HEK293 (cell line): ENCODE measurements around the gene RNF166.
A peak's percentile ranks its signal among the peaks of the same experiment; 100 is the strongest.

ENCODE experiments used
- BCL11B ChIP-seq: fragments of 450-650 bp; formaldehyde crosslinking; IDR thresholded peaks from 2 replicates; pipeline ENCODE4 v1.5.1; 2016; ENCODE audit warnings: low read depth, missing biosample characterization, missing genetic modification characterization
- GLI4 ChIP-seq: fragments of 450-650 bp; formaldehyde crosslinking; IDR thresholded peaks from 2 replicates; pipeline ENCODE4 v1.5.1; 2016; ENCODE audit warnings: missing biosample characterization, missing genetic modification characterization
- KLF17 ChIP-seq: fragments of 450-650 bp; formaldehyde crosslinking; IDR thresholded peaks from 2 replicates; pipeline ENCODE4 v1.5.1; 2016; ENCODE audit warnings: missing biosample characterization, missing genetic modification characterization
- MEIS1 ChIP-seq: sonication (generic); formaldehyde crosslinking; IDR thresholded peaks from 2 replicates; pipeline ENCODE4 v1.8.1; 2022; ENCODE audit warnings: missing genetic modification reagents, mild to moderate bottlenecking, borderline replicate concordance
- SCRT1 ChIP-seq: fragments of 450-650 bp; formaldehyde crosslinking; IDR thresholded peaks from 2 replicates; pipeline ENCODE4 v1.5.1; 2016; ENCODE audit warnings: missing biosample characterization, missing genetic modification characterization, borderline replicate concordance
- SCRT2 ChIP-seq: fragments of 450-650 bp; formaldehyde crosslinking; IDR thresholded peaks from 2 replicates; pipeline ENCODE4 v1.5.1; 2016; ENCODE audit warnings: missing biosample characterization, missing genetic modification characterization
- SP7 ChIP-seq: fragments of 450-650 bp; formaldehyde crosslinking; IDR thresholded peaks from 2 replicates; pipeline ENCODE4 v1.5.1; 2016; ENCODE audit warnings: missing biosample characterization, missing genetic modification characterization
- ZBTB1 ChIP-seq: fragments of 450-650 bp; formaldehyde crosslinking; IDR thresholded peaks from 2 replicates; pipeline ENCODE4 v1.5.1; 2016; ENCODE audit warnings: missing biosample characterization, missing genetic modification characterization
- ZBTB48 ChIP-seq: fragments of 450-650 bp; formaldehyde crosslinking; IDR thresholded peaks from 2 replicates; pipeline ENCODE4 v1.5.1; 2016; ENCODE audit warnings: missing biosample characterization, missing genetic modification characterization
- ZFHX2 ChIP-seq: fragments of 450-650 bp; formaldehyde crosslinking; conservative IDR thresholded peaks from 2 replicates; pipeline ENCODE4 v1.5.1; 2016; ENCODE audit warnings: missing biosample characterization, missing genetic modification characterization
- ZNF140 ChIP-seq: fragments of 450-650 bp; formaldehyde crosslinking; IDR thresholded peaks from 2 replicates; pipeline ENCODE4 v1.5.1; 2016; ENCODE audit warnings: missing biosample characterization, missing genetic modification characterization
- ZNF155 ChIP-seq: fragments of 450-650 bp; formaldehyde crosslinking; IDR thresholded peaks from 2 replicates; pipeline ENCODE4 v1.5.1; 2016; ENCODE audit warnings: missing biosample characterization, missing genetic modification characterization
- ZNF335 ChIP-seq: fragments of 450-650 bp; formaldehyde crosslinking; conservative IDR thresholded peaks from 2 replicates; pipeline ENCODE4 v1.5.1; 2016; ENCODE audit warnings: missing biosample characterization, missing genetic modification characterization
- ZNF404 ChIP-seq: fragments of 450-650 bp; formaldehyde crosslinking; IDR thresholded peaks from 2 replicates; pipeline ENCODE4 v1.5.1; 2017; ENCODE audit warnings: missing biosample characterization, missing genetic modification characterization
- ZNF426 ChIP-seq: fragments of 450-650 bp; formaldehyde crosslinking; IDR thresholded peaks from 2 replicates; pipeline ENCODE4 v1.5.1; 2017; ENCODE audit warnings: missing biosample characterization, missing genetic modification characterization, mild to moderate bottlenecking, inconsistent platforms, moderate library complexity
- ZNF610 ChIP-seq: fragments of 450-650 bp; formaldehyde crosslinking; IDR thresholded peaks from 2 replicates; pipeline ENCODE4 v1.5.1; 2016; ENCODE audit warnings: missing biosample characterization, missing genetic modification characterization, borderline replicate concordance
- ZNF621 ChIP-seq: fragments of 450-650 bp; formaldehyde crosslinking; IDR thresholded peaks from 2 replicates; pipeline ENCODE4 v1.5.1; 2017; ENCODE audit warnings: missing biosample characterization, missing genetic modification characterization
- ZNF792 ChIP-seq: fragments of 450-650 bp; formaldehyde crosslinking; IDR thresholded peaks from 2 replicates; pipeline ENCODE4 v1.5.1; 2016; ENCODE audit warnings: missing biosample characterization, missing genetic modification characterization
- TF ChIP-seq, protein P1 (sequence below): fragments of 450-650 bp; formaldehyde crosslinking; IDR thresholded peaks from 2 replicates; pipeline ENCODE4 v1.5.1; 2017; ENCODE audit warnings: missing biosample characterization, missing genetic modification characterization
- TF ChIP-seq, protein P2 (sequence below): fragments of 450-650 bp; formaldehyde crosslinking; IDR thresholded peaks from 2 replicates; pipeline ENCODE4 v1.5.1; 2017; ENCODE audit warnings: missing biosample characterization, mild to moderate bottlenecking, missing genetic modification characterization, moderate library complexity
- TF ChIP-seq, protein P3 (sequence below): fragments of 450-650 bp; formaldehyde crosslinking; IDR thresholded peaks from 2 replicates; pipeline ENCODE4 v1.5.1; 2016; ENCODE audit warnings: missing biosample characterization, missing genetic modification characterization, low read depth
- TF ChIP-seq, protein P4 (sequence below): fragments of 450-650 bp; formaldehyde crosslinking; IDR thresholded peaks from 2 replicates; pipeline ENCODE4 v1.5.1; 2017; ENCODE audit warnings: missing biosample characterization, missing genetic modification characterization
- TF ChIP-seq, protein P5 (sequence below): fragments of 450-650 bp; formaldehyde crosslinking; IDR thresholded peaks from 2 replicates; pipeline ENCODE4 v1.5.1; 2017; ENCODE audit warnings: missing biosample characterization, missing genetic modification characterization

The RNF166 gene

DNA sequence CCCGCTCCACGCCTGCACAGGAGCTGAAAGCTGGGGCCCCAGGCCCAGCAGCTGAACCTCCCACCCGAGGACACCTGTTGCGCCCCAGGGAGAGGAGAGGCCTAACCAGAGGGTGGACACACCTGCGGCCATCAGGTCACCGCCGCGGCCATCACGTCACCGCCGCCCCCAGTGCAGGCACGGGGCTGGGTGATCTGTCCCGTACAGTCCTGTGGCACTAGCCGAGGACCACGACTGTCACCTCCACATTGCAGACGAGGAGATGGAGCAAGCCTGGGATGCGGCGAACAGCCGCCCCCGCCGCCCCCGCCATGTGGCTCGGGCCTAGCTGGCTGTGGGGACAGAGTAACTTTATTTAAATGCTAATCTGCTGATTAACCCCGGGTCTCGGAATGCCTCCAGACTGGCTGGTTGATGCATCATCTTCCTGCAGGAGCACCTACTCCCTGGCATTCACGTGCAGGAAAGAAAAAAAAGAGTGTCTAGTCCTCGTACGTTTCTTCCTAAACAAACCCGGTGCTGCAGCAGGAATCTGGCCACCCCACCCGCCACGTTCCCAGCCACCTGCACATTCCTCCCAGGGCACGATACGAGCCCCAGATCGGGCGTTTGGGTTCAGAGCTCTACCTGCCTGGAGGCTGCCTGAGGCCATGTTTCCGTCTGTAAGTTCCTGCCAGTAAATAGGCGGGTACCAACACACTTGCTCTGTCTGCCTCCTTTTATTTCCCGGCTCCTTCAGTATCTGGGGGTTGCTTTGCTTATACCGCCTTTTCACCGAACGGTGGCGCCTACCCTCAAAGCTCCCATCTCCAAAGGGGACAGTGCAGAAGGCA lies 48.9 kb upstream of the RNF166 start (continued):
- TF ChIP-seq ZNF792 (tag by site-specific recombination) (no peak), SCRT2 (peak; percentile 91), ZNF610 (tag by site-specific recombination) (no peak), BCL11B (tag by site-specific recombination) (no peak), ZNF404 (tag by site-specific recombination) (no peak), MEIS1 (no peak), ZNF335 (tag by site-specific recombination) (no peak), ZNF621 (tag by site-specific recombination) (no peak), ZFHX2 (tag by site-specific recombination) (peak; percentile 56), ZNF155 (tag by site-specific recombination) (no peak), ZNF426 (no peak), SCRT1 (tag by site-specific recombination) (peak; percentile 75; the same call in 1 of the 2 replicates), SP7 (no peak), ZNF140 (tag by site-specific recombination) (no peak), GLI4 (tag by site-specific recombination) (no peak), ZBTB48 (no peak), ZBTB1 (tag by site-specific recombination) (no peak), KLF17 (no peak)
- TF ChIP-seq, protein P1, sequence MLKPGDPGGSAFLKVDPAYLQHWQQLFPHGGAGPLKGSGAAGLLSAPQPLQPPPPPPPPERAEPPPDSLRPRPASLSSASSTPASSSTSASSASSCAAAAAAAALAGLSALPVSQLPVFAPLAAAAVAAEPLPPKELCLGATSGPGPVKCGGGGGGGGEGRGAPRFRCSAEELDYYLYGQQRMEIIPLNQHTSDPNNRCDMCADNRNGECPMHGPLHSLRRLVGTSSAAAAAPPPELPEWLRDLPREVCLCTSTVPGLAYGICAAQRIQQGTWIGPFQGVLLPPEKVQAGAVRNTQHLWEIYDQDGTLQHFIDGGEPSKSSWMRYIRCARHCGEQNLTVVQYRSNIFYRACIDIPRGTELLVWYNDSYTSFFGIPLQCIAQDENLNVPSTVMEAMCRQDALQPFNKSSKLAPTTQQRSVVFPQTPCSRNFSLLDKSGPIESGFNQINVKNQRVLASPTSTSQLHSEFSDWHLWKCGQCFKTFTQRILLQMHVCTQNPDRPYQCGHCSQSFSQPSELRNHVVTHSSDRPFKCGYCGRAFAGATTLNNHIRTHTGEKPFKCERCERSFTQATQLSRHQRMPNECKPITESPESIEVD, result no peak
- TF ChIP-seq, protein P2, sequence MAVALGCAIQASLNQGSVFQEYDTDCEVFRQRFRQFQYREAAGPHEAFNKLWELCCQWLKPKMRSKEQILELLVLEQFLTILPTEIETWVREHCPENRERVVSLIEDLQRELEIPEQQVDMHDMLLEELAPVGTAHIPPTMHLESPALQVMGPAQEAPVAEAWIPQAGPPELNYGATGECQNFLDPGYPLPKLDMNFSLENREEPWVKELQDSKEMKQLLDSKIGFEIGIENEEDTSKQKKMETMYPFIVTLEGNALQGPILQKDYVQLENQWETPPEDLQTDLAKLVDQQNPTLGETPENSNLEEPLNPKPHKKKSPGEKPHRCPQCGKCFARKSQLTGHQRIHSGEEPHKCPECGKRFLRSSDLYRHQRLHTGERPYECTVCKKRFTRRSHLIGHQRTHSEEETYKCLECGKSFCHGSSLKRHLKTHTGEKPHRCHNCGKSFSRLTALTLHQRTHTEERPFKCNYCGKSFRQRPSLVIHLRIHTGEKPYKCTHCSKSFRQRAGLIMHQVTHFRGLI (tag by site-specific recombination), result no peak
- TF ChIP-seq, protein P3, sequence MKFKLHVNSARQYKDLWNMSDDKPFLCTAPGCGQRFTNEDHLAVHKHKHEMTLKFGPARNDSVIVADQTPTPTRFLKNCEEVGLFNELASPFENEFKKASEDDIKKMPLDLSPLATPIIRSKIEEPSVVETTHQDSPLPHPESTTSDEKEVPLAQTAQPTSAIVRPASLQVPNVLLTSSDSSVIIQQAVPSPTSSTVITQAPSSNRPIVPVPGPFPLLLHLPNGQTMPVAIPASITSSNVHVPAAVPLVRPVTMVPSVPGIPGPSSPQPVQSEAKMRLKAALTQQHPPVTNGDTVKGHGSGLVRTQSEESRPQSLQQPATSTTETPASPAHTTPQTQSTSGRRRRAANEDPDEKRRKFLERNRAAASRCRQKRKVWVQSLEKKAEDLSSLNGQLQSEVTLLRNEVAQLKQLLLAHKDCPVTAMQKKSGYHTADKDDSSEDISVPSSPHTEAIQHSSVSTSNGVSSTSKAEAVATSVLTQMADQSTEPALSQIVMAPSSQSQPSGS (tag by site-specific recombination), result no peak
- TF ChIP-seq, protein P4, sequence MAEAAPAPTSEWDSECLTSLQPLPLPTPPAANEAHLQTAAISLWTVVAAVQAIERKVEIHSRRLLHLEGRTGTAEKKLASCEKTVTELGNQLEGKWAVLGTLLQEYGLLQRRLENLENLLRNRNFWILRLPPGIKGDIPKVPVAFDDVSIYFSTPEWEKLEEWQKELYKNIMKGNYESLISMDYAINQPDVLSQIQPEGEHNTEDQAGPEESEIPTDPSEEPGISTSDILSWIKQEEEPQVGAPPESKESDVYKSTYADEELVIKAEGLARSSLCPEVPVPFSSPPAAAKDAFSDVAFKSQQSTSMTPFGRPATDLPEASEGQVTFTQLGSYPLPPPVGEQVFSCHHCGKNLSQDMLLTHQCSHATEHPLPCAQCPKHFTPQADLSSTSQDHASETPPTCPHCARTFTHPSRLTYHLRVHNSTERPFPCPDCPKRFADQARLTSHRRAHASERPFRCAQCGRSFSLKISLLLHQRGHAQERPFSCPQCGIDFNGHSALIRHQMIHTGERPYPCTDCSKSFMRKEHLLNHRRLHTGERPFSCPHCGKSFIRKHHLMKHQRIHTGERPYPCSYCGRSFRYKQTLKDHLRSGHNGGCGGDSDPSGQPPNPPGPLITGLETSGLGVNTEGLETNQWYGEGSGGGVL (tag by site-specific recombination), result no peak
- TF ChIP-seq, protein P5, sequence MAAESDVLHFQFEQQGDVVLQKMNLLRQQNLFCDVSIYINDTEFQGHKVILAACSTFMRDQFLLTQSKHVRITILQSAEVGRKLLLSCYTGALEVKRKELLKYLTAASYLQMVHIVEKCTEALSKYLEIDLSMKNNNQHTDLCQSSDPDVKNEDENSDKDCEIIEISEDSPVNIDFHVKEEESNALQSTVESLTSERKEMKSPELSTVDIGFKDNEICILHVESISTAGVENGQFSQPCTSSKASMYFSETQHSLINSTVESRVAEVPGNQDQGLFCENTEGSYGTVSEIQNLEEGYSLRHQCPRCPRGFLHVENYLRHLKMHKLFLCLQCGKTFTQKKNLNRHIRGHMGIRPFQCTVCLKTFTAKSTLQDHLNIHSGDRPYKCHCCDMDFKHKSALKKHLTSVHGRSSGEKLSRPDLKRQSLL (tag by site-specific recombination), result no peak
